ENCODE data around the gene CSNK1E. TPM values are rescaled to one million over a fixed set of nuclear protein-coding genes. Genes with fewer than 3 reads are reported as not detected.

CSNK1E gene
- total RNA-seq, 4 donors from 2014 or later, result 112 to 246 (median 160) TPM

GRCh38 chr22:38300197-38300945 lies 16.9 kb downstream of the CSNK1E start:
- DNase-seq (ENCODE audit: low spot score in 2 of 2), result no peak
- Histone ChIP-seq H3K27ac (peak overlapping the region; percentile 73), H3K9me3 (no peaks in the 10 kb centered on the region), H3K4me1 (peaks cover 55% of the 10 kb centered on the region), H3K36me3 (peaks cover 84% of the 10 kb centered on the region), H3K4me3 (no peak overlapping the region), H3K27me3 (no peaks in the 10 kb centered on the region)
- 66% methylated on average over 14 of the region's 26 CpGs for WGBS
- no peak for TF ChIP-seq EP300 (IDR thresholded peaks at IDR 0.05)
- TF ChIP-seq POLR2AphosphoS5 (IDR thresholded peaks at IDR 0.05), result no peak
- no peak for TF ChIP-seq CTCF (IDR thresholded peaks at IDR 0.05)
- TF ChIP-seq POLR2A (IDR thresholded peaks at IDR 0.05), result no peak

- no peak for TF ChIP-seq POLR2A (IDR thresholded peaks at IDR 0.05)
- TF ChIP-seq EP300 (IDR thresholded peaks at IDR 0.05), result no peak
- no peak for TF ChIP-seq CTCF (IDR thresholded peaks at IDR 0.05)
- no peak for TF ChIP-seq POLR2AphosphoS5 (IDR thresholded peaks at IDR 0.05)
- H3K4me1 ChIP-seq, result peaks cover 49% of the 10 kb centered on the region
- 58% methylated on average over 8 of the region's 12 CpGs for WGBS
- H3K27me3 ChIP-seq, result no peaks in the 10 kb centered on the region
- peak overlapping the region; percentile 73 for H3K27ac ChIP-seq
- H3K9me3 ChIP-seq, result no peaks in the 10 kb centered on the region
- H3K36me3 ChIP-seq, result peaks cover 90% of the 10 kb centered on the region
- no peak for DNase-seq (ENCODE audit: low spot score in 2 of 2)
- no peak overlapping the region for H3K4me3 ChIP-seq
Observed at GRCh38 chr22:38299770-38300102, 17.5 kb downstream of the CSNK1E start.

- Histone ChIP-seq H3K27ac (peak overlapping the region; percentile 73), H3K4me1 (peaks cover 36% of the 10 kb centered on the region), H3K27me3 (no peaks in the 10 kb centered on the region), H3K9me3 (no peaks in the 10 kb centered on the region), H3K4me3 (no peak overlapping the region), H3K36me3 (peaks cover 98% of the 10 kb centered on the region)
- TF ChIP-seq CTCF (IDR thresholded peaks at IDR 0.05) (peak in 1 of 2 donors; percentile 38), POLR2A (IDR thresholded peaks at IDR 0.05) (no peak)
- WGBS, result 77% methylated on average over 23 of the region's 25 CpGs
- no peak for DNase-seq (ENCODE audit: low spot score in 2 of 2)
Observed at GRCh38 chr22:38298312-38299005, 18.8 kb downstream of the CSNK1E start.

GRCh38 chr22:38296372-38296771 lies 20.9 kb downstream of the CSNK1E start:
- H3K36me3 ChIP-seq, result peaks cover 98% of the 10 kb centered on the region
- no peak overlapping the region for H3K27ac ChIP-seq
- WGBS, result 81% methylated on average over 2 of the region's 4 CpGs

More at GRCh38 chr22:38296372-38296771, 20.9 kb downstream of the CSNK1E start:
- H3K4me1 ChIP-seq, result peaks cover 29% of the 10 kb centered on the region
- no peaks in the 10 kb centered on the region for H3K27me3 ChIP-seq
- DNase-seq (ENCODE audit: low spot score in 2 of 2), result no peak
- TF ChIP-seq EP300 (IDR thresholded peaks at IDR 0.05) (no peak), CTCF (IDR thresholded peaks at IDR 0.05) (no peak), POLR2A (IDR thresholded peaks at IDR 0.05) (no peak), POLR2AphosphoS5 (IDR thresholded peaks at IDR 0.05) (no peak)
- H3K4me3 ChIP-seq, result no peak overlapping the region
- no peaks in the 10 kb centered on the region for H3K9me3 ChIP-seq
